ENCODE data around the gene EXOC2.

DNA sequence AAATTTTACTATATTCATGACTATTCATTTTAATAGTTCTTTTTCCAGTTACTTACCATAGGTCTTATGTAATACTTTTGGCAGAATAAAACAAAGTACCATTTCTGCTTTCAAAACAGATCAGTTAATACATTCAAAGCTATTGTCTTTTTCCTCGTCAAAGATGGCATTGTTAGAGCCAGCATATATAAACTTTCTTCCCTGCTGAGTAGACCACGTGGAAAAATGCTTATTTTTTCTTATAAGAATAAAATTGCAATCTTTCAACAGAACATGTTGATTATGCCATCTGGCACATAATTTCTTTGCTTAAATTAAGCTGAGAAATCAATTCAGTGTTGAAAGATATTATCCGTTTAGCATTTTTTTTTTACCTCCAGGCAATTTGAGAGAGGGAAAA, 34.9 kb upstream of the EXOC2 start:
- TF ChIP-seq, protein P1, sequence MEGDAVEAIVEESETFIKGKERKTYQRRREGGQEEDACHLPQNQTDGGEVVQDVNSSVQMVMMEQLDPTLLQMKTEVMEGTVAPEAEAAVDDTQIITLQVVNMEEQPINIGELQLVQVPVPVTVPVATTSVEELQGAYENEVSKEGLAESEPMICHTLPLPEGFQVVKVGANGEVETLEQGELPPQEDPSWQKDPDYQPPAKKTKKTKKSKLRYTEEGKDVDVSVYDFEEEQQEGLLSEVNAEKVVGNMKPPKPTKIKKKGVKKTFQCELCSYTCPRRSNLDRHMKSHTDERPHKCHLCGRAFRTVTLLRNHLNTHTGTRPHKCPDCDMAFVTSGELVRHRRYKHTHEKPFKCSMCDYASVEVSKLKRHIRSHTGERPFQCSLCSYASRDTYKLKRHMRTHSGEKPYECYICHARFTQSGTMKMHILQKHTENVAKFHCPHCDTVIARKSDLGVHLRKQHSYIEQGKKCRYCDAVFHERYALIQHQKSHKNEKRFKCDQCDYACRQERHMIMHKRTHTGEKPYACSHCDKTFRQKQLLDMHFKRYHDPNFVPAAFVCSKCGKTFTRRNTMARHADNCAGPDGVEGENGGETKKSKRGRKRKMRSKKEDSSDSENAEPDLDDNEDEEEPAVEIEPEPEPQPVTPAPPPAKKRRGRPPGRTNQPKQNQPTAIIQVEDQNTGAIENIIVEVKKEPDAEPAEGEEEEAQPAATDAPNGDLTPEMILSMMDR (IDR thresholded peaks at IDR 0.05; ENCODE audit: low read depth, low read length, poor library complexity, severe bottlenecking): no peak
- TF ChIP-seq EZH2phosphoT487 (IDR thresholded peaks at IDR 0.05; ENCODE audit: borderline replicate concordance, low read length): no peak

All from DOHH2 (cell line).